Measurements from ENCODE around the gene TMEFF2.
"Not testable (repeated sequence)": the region's sequence is repeated elsewhere in the genome, so short reads cannot be mapped to it uniquely, and the experiment has no call there.

Gene TMEFF2

DNA sequence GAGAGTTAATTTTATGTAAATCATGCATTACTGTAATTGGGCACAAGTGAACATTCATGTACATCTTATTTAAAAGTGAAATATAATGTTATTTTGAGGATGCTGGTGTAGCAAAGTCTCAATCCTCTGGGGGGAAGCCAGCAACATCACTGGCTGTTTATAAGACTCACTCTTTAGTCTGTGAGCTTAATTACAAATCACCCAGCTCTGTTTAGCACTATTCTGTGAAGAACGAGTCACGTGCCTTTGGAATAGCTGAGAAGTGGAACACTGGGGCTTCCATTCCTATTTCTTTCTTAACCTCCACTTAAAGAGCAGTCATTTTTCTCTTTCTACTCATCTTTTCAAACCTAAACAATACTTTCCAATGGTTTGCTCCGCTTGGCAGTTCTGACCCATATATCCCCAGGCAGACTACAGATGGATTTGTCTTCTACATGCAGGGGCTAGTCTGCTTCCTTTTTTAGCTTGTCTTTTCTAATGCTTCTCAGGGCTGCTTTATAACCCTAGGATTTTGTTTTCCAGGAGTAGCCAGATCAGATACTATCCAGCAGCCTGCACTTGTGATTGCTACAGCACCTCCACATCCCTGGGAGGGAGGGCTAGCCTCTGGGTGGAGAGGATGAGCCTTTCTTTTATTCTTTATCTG is 252.5 kb downstream of the TMEFF2 start:
- no peak for DNase-seq (ENCODE audit: extremely low read depth in 1 of 2, low read depth in 1 of 2)

GRCh38 chr2:191941376-191941929 is 253.3 kb downstream of the TMEFF2 start:
- no peak for DNase-seq (ENCODE audit: extremely low read depth in 1 of 2, low read depth in 1 of 2)

DNA sequence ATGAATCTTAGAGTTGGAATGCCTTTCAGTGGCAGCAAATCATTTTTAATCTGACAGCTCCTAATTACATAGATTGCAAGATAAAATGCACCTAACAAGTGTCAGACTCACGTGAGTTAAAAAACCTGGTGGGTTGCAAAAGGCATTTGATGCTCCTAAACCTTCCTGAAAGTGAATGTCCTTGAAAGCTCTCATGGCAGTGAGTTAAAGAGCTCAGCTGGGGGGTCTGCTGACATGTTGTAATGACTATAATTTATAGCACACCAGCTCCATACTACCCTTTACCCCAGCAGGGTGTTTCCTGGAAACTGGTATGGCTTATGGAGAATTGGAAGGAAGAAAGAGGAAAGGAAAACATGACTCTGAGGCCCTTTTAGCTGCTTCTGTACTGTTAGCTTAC is 256.0 kb downstream of the TMEFF2 start:
- no peak for DNase-seq (ENCODE audit: extremely low read depth in 1 of 2, low read depth in 1 of 2)

DNA sequence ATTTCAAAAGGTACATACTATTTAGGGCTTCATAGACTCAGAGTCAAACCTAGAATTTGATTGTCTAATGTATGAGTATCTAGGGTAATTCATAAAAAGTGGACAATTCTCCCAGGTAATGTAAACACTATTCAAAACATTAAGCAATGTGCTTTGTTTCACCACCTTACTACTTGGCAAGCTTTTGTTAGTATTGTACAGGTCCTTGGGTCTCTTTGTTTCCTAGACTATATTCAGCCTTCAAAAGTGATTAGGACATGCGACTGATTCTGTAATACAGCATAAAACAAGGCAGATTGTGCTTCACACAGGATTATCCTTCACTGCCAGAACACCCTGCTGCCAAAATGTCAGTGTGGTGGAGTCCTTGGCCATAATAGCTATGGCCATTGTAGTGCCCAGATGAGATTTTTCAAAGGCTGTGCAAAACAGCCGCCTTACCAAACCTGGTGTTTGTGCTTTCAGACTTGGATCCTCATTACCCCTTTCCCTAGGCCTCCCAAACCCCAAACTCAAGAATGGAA is 257.8 kb downstream of the TMEFF2 start:
- no peak for DNase-seq (ENCODE audit: extremely low read depth in 1 of 2, low read depth in 1 of 2)

- DNase-seq (ENCODE audit: extremely low read depth in 1 of 2, low read depth in 1 of 2): no peak
Observed at GRCh38 chr2:191935247-191935646, 259.5 kb downstream of the TMEFF2 start.

DNA sequence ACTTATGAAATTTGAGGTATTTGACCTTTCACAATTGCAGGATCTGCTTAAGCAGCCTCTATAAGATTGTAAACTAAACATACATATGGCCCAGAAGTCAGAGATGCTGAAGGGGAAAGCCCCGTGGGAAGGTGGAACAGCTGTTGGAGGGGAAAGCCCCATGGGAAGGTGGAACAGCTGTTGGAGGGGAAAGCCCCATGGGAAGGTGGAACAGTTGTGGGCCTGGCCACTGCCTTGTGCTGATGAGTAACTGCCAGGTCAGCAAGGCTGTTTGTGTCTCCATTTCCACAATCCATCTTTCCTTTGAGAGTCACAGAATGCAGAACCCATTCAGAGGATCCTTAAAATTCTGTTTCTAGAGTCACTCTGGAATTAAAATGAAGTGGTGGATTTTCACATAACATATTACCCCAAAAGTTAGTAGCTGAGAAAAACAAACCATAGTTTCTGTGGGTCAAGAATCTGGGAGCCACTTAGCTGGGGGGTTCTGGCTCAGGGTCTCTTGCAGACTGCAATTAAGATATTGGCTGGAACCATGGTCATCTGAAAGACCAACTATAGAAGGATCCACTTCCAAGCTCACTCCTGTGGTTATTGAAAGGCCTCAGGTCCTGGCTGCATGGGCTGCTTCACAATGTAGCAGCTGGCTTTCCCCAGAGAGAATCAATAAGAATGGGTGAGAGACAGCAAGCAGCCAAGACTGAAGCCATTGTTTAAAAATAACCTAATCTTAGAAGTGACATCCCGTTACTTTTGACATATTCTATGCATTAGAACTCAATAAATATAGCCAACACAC is 261.2 kb downstream of the TMEFF2 start:
- DNase-seq (ENCODE audit: extremely low read depth in 1 of 2, low read depth in 1 of 2): no peak

DNA sequence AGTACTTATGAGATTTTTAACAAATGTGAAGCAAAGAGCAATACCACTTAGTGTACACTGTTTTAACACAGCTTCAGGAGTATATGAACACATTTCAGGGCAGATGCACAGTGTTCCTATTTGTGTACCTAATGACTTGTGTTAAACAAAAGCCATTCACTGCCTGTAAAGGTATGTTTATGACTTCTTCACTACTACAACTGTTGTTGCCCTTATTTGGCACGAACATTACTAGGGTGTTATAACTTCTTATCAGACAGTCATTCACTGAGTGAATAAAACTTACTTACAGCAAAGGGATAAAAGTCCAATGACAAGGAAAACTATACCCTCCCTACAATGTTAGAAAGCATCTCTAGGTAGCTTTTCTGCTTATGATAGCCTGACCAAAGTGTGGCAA is 262.4 kb downstream of the TMEFF2 start:
- no peak for DNase-seq (ENCODE audit: extremely low read depth in 1 of 2, low read depth in 1 of 2)

DNA sequence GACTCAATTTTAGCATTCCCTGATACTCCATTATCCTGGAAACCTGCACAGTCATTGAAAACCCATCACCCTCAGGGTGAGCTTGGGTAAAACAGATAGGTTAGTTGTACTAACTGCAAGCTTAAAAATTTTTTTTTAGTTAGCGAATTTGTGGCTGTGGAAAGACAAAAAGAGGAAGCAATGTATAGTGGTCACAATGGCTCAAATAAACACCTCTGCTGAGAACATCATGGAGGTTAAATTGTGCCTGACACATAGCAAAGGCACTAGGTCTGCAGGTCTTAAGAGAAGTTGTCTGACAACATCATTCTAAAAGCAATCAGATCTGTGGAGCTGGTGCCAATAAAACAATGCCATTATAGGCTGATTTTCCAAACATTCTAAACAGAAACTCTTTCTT is 263.4 kb downstream of the TMEFF2 start:
- DNase-seq (ENCODE audit: extremely low read depth in 1 of 2, low read depth in 1 of 2): no peak

DNA sequence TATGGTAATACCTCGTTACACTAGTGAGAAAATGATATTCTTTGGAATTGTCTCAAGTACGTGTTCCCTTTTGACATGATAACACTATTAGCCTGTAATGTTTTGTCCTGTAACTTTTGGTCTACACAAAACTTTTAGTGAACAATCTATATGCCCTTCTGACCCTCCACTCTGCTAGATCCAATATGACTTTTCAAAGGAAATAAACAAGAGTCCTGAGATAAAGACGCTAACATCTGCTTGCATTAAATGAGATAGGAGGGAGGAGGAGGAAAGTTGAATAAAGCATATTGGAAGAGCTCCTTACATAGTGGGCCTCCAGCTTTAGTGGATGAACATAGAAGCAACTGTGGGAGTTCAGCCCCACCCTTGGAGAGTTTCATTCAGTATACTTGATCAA is 264.5 kb downstream of the TMEFF2 start:
- DNase-seq (ENCODE audit: extremely low read depth in 1 of 2, low read depth in 1 of 2): no peak

DNA sequence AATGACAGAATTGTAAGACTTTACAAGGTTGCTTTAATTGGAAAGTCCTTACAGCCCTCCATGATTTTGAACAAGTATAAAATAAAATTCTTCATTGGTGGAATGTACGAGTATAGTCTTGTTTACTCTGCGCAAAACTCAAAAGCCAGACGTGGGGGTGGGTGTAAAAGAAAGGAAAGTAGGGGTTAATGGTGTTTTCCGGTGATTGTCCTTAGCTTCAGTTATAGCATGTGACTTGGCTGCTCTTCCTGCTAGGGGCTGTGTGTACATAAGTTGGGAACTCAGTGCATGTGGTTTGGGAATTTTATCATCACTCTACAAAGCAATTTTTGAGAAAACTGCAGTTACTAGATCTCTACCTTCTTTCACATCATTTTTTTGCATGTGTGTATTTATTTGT is 265.4 kb downstream of the TMEFF2 start:
- DNase-seq (ENCODE audit: extremely low read depth in 1 of 2, low read depth in 1 of 2): no peak

DNA sequence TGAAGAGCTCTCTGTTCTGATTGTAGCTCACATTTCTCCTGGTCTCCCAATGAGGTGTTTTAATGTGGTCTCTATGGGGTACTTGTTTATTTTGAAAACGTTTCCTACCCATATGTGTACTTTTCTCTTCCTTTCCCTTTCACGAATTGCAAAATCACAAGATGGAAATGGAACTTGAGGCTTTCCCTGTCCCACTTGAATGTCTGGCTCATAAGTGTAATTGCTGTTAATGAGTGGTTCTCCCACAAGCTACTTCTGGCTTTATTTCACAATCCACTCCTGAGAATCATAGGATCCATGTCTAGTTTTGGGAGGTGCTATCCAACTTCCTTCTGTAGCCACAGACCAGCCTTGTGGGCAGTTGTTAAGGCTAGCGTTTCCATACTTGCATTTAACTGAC is 266.7 kb downstream of the TMEFF2 start:
- no peak for DNase-seq (ENCODE audit: extremely low read depth in 1 of 2, low read depth in 1 of 2)

- no peak for DNase-seq (ENCODE audit: extremely low read depth in 1 of 2, low read depth in 1 of 2)
Observed at GRCh38 chr2:191927319-191927867, 267.3 kb downstream of the TMEFF2 start.

DNA sequence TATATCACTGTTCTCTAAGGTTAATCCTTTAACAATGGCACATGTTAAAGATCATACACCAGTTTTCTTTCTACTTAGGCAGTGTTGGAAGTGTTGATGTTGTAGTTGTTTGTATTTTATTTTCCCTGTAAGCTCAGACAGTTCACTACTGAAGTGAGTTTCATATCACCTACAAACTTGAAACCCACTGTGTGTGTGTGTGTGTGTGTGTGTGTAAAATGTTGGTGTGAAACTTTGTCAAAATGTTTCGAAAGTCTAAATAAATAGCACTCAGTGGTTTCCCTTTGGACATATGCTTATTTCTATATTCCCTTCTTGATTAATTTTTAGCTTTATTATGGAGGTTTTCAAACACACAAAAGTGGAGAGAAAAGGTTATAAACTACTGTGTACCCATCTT is 268.1 kb downstream of the TMEFF2 start:
- DNase-seq (ENCODE audit: extremely low read depth in 1 of 2, low read depth in 1 of 2): no peak

DNA sequence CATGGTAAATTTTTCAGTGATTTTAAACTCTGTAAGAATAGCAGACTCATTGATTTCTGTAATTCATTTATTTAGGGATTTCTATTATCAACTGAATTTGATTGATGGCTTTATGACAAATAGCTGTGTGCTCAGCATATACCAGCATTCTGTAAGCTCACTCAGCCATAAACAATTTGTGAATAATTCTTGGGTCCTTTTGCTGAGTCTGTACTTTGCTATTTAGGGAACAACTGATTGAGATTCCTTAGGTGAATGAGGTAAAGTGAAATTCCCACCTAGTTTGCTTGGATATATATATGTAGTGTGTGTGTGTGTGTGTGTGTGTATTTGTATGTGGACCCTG is 271.1 kb downstream of the TMEFF2 start:
- no peak for DNase-seq (ENCODE audit: extremely low read depth in 1 of 2, low read depth in 1 of 2)

- DNase-seq (ENCODE audit: extremely low read depth in 1 of 2, low read depth in 1 of 2): no peak
Observed at GRCh38 chr2:191922736-191923651, 271.7 kb downstream of the TMEFF2 start.

DNA sequence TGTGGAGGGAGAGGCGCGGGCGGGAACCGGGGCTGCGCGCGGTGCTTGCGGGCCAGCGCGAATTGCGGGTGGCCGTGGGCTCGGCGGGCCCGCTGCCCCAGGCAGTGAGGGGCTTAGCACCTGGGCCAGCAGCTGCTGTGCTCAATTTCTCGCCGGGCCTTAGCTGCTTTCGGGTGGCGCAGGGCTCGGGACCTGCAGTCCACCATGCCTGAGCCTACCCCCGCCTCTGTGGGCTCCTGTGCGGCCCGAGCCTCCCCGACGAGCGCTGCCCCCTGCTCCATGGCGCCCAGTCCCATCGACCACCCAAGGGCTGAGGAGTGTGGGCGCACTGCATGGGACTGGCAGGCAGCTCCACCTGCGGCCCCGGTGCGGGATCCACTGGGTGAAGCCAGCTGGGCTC is 273.1 kb downstream of the TMEFF2 start:
- not testable (repeated sequence) for DNase-seq (ENCODE audit: extremely low read depth in 1 of 2, low read depth in 1 of 2)

GRCh38 chr2:191920502-191920901 is 274.2 kb downstream of the TMEFF2 start:
- DNase-seq (ENCODE audit: extremely low read depth in 1 of 2, low read depth in 1 of 2): no peak

GRCh38 chr2:191917967-191918651 is 276.6 kb downstream of the TMEFF2 start:
- no peak for DNase-seq (ENCODE audit: extremely low read depth in 1 of 2, low read depth in 1 of 2)

GRCh38 chr2:191917430-191917881 is 277.3 kb downstream of the TMEFF2 start:
- no peak for DNase-seq (ENCODE audit: extremely low read depth in 1 of 2, low read depth in 1 of 2)

GRCh38 chr2:191916826-191917225 is 277.9 kb downstream of the TMEFF2 start:
- no peak for DNase-seq (ENCODE audit: extremely low read depth in 1 of 2, low read depth in 1 of 2)
